Measurements from ENCODE around the gene CHMP1A.
"Not testable (repeated sequence)": the region's sequence is repeated elsewhere in the genome, so short reads cannot be mapped to it uniquely, and the experiment has no call there.

CHMP1A gene

DNA sequence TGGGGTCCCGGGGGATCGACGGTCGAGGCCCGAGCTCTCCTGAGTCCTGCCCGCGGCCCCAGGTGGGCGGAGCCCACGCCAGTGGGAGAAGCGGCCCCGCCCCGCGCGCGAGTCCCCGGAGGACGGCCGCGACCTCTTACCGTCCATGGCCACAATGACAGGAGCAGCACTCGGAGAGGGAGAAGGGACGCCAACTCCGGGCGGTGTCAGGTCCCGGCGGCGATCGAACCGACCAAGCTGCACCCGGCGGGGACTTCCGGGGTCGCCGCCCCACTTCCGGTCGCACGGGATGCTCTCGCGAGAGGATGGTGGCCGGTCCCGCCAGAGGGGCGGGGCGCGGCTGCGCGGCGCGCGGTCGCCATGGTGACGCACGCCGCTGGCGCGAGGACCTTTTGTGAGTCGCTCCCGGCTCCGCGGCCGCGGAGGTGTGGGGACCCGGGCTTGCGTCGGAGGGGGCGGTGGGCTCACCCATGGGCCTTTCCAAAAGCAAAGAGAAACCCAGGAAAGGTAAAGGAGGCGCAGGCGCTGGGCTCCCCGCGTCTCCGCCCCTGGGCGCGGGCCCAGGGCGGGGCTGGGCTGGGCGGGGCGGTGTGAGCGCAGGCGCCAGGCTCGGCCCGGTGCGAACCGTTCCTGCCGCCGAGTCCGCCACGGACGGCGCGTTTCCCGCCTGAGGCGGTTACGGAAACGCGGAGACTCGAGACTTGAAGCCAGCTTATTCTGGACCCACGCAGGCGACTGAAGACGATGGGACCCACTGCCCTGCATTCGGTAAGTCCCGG, at the start of gene CHMP1A, which contains the start of gene SPATA33:
CHMP1A (minus strand) TSS at position 267 of the 779 bp plus-strand sequence; CDS start at position 147, 120 bp downstream.
SPATA33 (plus strand) TSS at position 395 of the 779 bp plus-strand sequence; CDS start at position 471, 76 bp downstream.
- peak; percentile 96 for DNase-seq (ENCODE audit: low read depth, low spot score)

GRCh38 chr16:89706518-89707260, 49.2 kb upstream of the CHMP1A start:
- no peak for DNase-seq (ENCODE audit: low read depth, low spot score)

GRCh38 chr16:89705006-89705405, 47.5 kb upstream of the CHMP1A start:
- DNase-seq (ENCODE audit: low read depth, low spot score) = peak; percentile 0

DNA sequence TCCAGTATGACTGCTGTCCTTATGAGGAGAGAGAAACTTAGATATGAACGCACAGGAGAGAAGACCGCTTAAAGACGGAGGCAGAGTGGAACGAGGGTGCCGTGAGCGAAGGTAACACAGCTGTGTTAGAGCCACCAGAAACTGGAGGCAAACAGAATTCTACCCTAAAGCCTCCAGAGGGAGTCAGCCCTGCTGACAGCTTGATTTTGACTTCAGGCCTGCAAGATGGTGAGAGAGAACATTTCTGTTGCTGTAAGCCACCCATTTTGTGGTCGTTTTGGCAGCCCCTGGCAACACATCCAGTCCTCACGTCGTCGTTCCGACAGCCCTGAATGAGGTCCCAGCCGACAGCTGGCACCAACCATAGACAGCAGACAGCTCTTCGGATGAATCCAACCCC, 46.8 kb upstream of the CHMP1A start:
- peak; percentile 0 for DNase-seq (ENCODE audit: low read depth, low spot score)

DNA sequence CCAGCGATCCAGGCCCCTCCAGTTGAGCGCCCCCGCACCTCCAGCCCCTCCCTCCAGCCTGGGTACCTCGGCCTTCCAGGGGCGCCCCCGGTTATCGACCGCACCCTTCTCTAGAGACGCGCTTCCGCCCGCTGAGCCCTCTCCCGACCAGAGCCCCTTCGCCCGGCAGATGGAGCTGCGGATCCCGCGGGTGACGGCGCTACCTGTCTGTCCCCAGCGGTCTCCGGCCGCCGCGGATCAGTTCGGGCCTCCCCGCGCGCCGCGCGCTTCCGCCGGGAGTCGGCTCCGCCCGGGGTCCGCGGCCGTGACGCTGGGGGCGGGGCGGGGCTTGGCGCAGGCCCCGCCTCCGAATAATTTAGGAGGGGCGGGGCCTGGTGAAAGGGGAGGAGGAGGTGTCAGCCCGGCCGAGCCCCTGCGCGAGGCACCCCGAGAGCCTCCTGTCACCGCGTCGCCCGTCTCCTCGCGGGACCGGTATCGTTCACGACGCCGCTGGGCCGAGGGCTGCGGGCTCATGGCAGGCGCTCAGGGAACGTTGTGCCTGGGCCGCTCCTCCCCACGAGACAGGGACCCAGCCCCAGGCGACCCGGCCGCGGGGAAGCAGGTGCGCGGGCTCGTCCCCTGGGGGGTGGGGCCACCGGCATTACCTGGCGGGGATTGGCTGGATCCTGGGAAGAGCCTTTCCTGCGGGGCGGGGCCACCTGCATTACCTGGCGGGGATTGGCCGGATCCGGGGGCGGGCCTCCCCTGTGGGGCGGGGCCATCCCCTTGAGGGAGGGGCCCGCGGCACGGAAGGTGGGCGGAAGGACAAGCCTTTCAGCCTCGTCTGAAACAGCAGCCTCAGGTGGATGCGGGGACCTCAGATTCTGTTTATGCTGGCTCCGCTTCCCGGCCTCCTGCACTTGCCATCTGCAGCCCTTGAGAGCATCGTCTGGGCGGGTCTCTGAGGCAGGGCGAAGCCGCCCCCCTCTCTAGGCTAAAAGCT, 44.2 kb upstream of the CHMP1A start, which contains the start of gene SPATA2L:
SPATA2L (minus strand) TSS at position 281 of the 982 bp plus-strand sequence. CDS start 473 bp downstream, outside the sequence.
- peak; percentile 96 for DNase-seq (ENCODE audit: low read depth, low spot score)

GRCh38 chr16:89700649-89701424, 43.3 kb upstream of the CHMP1A start:
- peak; percentile 73 for DNase-seq (ENCODE audit: low read depth, low spot score)

GRCh38 chr16:89700100-89700648, 42.7 kb upstream of the CHMP1A start:
- DNase-seq (ENCODE audit: low read depth, low spot score) = peak; percentile 99

GRCh38 chr16:89699629-89700099, 42.2 kb upstream of the CHMP1A start:
- DNase-seq (ENCODE audit: low read depth, low spot score) = not testable (repeated sequence)

DNA sequence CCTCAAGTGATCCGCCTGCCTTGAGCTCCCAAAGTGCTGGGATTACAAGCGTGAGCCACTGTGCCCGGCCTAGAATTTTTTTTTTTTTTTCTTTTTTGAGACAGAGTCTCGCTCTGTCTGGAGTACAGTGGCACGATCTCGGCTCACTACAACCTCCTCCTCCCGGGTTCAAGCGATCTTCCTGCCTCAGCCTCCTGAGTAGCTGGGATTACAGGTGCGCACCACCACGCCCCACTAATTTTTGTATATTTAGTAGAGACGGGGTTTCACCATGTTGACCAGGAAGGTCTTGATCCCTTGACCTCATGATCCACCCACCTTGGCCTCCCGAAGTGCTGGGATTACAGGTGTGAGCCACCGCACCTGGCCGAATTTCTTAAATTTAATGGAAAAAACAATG, 41.2 kb upstream of the CHMP1A start:
- not testable (repeated sequence) for DNase-seq (ENCODE audit: low read depth, low spot score)

DNA sequence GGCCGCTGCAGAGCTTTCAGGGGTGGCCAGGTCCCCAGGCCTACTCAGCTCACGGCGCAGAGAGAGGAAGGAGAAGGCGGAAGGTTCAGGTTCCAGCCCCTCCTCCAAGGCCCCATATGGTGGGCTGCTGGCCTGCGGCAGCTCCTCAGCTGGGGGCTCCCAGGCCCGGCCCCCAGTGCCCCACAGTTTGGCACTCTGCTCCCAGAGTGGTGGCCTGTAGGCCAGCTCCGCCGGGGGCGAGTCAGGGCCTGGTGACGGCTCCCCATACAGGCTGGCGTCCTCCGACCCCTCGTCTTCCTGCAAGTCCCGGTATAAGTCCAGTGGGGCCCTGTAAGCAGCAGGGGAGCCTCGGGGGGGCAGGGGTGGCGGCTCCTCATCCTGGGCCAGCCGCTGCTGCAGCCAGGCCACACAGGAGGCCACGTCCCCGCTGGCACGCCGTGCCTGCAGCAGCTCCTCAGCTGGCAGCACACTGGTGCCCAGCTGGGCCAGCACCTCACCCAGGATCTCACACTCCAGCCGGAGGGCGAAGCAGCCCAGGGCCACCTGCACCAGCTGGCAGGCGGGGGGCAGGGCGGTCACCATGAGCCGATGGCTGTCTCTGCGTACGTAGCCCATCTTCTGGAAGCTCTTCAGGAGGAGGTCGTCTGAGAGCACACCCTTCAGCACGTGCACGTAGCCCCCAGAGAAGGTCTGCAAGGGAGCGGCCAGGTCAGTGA, 40.3 kb upstream of the CHMP1A start:
- DNase-seq (ENCODE audit: low read depth, low spot score) = no peak

- no peak for DNase-seq (ENCODE audit: low read depth, low spot score)
Observed at GRCh38 chr16:89697161-89697615, 39.7 kb upstream of the CHMP1A start.

GRCh38 chr16:89696670-89697128, 39.2 kb upstream of the CHMP1A start:
- DNase-seq (ENCODE audit: low read depth, low spot score) = no peak

DNA sequence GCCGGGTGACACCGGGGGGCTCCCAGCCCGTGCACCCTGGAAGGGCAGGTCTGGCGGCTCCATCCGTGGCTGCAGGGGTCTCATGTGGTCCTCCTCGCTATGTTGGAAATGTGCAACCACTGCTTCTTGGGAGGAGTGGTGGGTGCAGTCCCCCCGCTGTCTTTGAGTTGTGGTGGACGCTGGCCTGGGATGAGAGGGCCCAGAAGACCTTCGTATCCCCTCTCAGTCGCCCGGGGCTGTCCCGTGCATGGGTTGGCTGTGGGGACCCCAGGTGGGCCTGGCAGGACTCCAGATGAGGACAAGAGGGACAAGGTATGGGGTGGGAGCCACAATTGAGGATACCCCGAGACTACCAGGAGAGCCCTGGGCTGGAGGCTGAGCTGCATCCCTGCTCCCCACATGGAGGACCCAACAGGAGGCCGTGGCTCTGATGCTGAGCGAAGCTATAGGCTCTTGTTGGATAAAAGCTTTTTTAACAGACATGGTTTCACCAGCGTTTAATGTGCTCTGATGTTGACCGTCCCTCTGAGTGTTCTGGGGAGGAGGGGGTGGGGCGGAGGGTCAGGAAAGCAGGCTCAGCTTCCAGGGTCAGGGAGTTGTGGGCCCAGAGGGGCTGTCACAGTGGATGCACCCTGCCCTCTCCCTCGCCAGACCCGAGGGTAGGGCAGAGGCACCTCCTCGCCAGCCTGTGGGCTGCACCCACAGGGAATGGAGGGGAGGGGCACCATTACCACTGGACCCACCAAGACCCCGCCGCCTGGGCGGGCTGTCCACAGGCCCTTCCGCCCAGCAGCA, 38.6 kb upstream of the CHMP1A start:
- DNase-seq (ENCODE audit: low read depth, low spot score) = no peak

DNA sequence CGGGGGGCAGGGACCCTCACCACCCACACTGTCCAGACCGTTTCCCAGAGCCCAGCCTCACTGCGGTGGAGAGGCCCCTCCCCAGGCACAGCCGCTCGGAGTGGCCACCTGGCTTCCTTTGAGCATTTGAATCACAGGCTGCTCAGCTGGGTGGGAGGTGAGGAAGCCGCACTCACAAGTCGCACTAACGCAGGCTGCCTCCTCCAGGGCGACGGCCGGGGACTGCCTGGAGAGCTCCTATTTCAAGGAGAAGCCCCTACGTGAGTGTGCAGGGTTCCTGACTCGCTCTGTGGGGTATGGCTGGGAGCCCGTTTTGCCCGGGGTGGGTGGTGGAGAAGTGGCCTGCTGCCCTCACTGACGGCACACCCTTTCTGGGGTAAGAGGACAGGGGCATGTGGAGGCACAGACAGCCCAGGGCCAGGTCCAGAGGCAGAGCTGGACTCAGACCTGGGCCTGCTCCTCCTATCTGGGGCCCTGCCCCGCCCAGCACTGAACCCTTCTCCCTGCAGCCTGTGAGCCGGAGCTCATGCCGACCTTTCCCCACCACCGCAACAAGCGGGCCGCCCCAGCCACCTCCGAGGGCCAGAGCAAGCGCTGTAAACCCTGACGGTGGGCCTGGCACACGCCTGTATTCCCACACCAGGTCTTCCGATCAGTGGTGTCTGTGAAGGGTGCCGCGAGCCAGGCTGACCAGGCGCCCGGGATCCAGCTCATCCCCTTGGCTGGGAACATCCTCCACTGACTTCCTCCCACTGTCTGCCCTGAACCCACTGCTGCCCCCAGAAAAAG, 37.8 kb upstream of the CHMP1A start:
- no peak for DNase-seq (ENCODE audit: low read depth, low spot score)

- not testable (repeated sequence) for DNase-seq (ENCODE audit: low read depth, low spot score)
Observed at GRCh38 chr16:89694784-89695085, 37.2 kb upstream of the CHMP1A start.

DNA sequence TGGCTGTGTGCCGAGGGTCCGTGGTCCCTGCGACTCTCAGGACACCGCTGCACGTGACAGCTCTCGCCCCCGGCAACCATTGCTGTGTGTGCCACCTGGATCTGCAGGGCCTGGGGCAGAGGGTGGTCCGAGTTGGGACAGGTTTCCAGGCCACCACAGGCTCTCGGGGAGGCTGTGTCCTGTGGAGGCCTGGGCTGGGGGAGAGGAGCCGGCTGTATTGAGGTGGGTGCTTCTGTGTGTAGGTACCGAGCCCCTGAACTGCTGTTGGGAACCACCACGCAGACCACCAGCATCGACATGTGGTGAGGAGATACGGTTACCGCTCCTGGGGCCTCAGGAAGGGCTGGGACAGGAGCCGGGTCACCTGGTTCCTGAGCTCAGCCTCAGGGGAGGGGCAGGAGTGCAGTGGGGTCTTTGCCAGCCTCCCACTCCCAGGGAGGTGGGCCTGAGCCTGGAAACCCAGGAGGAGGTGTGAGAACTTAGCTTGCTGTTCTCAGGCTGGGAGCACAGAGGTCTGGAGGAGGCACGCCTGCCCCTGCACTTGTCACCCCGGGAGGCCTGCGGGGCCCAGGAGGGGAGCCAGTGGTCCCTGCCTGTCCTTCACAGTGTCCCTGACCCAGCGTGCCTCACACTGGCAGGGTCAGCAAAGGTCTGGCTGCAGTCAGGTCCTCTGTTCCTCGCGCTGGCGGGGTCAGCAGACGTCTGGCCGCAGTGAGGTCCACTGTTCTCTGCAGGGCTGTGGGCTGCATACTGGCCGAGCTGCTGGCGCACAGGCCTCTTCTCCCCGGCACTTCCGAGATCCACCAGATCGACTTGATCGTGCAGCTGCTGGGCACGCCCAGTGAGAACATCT, 36.6 kb upstream of the CHMP1A start:
- no peak for DNase-seq (ENCODE audit: low read depth, low spot score)

DNA sequence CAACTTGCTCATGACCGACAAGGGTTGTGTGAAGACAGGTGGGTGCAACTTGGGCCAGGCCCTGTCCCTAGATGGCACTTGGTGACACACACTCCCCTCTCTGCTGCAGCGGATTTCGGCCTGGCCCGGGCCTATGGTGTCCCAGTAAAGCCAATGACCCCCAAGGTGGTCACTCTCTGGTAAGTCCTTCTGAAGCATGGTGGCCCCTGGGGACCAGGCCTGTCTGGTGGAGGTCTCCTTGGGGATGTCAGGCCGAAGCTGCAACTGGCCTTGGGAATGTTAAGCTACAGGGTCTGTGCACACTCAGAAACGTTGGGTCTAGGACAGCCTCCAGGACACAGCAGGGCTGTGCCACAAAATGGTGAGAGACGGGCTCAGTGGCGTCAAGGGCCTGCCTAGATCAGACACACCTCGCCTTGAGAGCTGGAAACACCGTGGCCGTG, 35.8 kb upstream of the CHMP1A start:
- DNase-seq (ENCODE audit: low read depth, low spot score) = no peak
